RWPE2 (cell line): ENCODE data around the gene RLF.
A peak's percentile ranks its signal among the peaks of the same experiment; 100 is the strongest.

Experiments
- ATAC-seq: fragments of 200-7000 bp; cut with Tn5 transposase; 3 replicates; pipeline ENCODE4 v1.9.1; 2021; ENCODE audit warnings: low read depth
- DNase-seq: peaks from one replicate; pipeline ENCODE4 v3.0.0-alpha.2; 2020; ENCODE audit warnings: low spot score
- H3K27ac ChIP-seq: fragments of 450-650 bp; 2 replicates; pipeline ENCODE4 v1.5.1; 2017; ENCODE audit warnings: mild to moderate bottlenecking; ENCODE audit not compliant: poor library complexity, severe bottlenecking
- H3K27me3 ChIP-seq: fragments of 250-450 bp; sonication (Bioruptor Pico); 2 replicates; pipeline ENCODE4 v1.5.1; 2021; ENCODE audit warnings: mild to moderate bottlenecking, moderate library complexity; ENCODE audit not compliant: insufficient read depth, poor library complexity, severe bottlenecking
- H3K36me3 ChIP-seq: fragments of 250-450 bp; sonication (Bioruptor Pico); 2 replicates; pipeline ENCODE4 v1.5.1; 2020; ENCODE audit warnings: low read depth, mild to moderate bottlenecking, moderate library complexity
- H3K4me1 ChIP-seq: fragments of 250-450 bp; sonication (Bioruptor Pico); 2 replicates; pipeline ENCODE4 v1.5.1; 2021; ENCODE audit warnings: mild to moderate bottlenecking, moderate library complexity; ENCODE audit not compliant: insufficient read depth, poor library complexity, severe bottlenecking
- H3K4me3 ChIP-seq: fragments of 250-450 bp; sonication (Bioruptor Pico); 2 replicates; pipeline ENCODE4 v1.5.1; 2021; ENCODE audit warnings: mild to moderate bottlenecking, moderate library complexity; ENCODE audit not compliant: severe bottlenecking
- H3K9me3 ChIP-seq: fragments of 250-450 bp; sonication (Bioruptor Pico); 2 replicates; pipeline ENCODE4 v1.5.1; 2021; ENCODE audit warnings: mild to moderate bottlenecking, moderate library complexity; ENCODE audit not compliant: severe bottlenecking
- TF ChIP-seq, protein P1 (sequence below): fragments of 450-650 bp; IDR thresholded peaks from one replicate; pipeline ENCODE4 v1.5.1; 2017; ENCODE audit warnings: mild to moderate bottlenecking, moderate library complexity; ENCODE audit not compliant: poor library complexity, severe bottlenecking

RLF gene

GRCh38 chr1:40161125-40161887, at the start of gene RLF:
TSS of gene RLF (plus strand) at chr1:40161387. CDS start at chr1:40161400, 13 bp downstream.
- DNase-seq (peak; percentile 92), ATAC-seq (peak; percentile 87)
- Histone ChIP-seq H3K27ac (peak within 1 kb of the TSS; percentile 59), H3K4me3 (peak within 1 kb of the TSS; percentile 87), H3K27me3 (no peaks in the 10 kb centered on the region), H3K36me3 (peaks cover 7% of the 10 kb centered on the region; the same call in 1 of the 2 replicates), H3K9me3 (no peaks in the 10 kb centered on the region), H3K4me1 (peaks cover 19% of the 10 kb centered on the region)
- TF ChIP-seq, protein P1, sequence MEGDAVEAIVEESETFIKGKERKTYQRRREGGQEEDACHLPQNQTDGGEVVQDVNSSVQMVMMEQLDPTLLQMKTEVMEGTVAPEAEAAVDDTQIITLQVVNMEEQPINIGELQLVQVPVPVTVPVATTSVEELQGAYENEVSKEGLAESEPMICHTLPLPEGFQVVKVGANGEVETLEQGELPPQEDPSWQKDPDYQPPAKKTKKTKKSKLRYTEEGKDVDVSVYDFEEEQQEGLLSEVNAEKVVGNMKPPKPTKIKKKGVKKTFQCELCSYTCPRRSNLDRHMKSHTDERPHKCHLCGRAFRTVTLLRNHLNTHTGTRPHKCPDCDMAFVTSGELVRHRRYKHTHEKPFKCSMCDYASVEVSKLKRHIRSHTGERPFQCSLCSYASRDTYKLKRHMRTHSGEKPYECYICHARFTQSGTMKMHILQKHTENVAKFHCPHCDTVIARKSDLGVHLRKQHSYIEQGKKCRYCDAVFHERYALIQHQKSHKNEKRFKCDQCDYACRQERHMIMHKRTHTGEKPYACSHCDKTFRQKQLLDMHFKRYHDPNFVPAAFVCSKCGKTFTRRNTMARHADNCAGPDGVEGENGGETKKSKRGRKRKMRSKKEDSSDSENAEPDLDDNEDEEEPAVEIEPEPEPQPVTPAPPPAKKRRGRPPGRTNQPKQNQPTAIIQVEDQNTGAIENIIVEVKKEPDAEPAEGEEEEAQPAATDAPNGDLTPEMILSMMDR: no peak

DNA sequence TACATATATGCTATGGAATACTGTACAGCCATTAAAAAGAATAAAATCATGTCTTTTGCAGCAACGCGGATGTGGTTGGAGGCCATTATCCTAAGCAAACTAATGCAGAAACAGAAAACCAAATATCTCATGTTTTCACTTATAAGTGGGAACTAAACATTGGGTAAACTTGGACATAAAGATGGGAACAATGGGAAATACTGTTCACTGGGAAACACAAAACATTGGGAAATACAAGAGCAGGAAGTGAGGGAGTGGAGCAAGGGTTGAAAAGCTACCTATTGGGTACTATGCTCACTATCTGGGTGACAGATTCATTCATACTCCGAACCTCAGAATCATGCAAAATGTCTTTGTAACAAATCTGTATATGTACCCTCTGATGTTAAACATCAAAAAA, 46.8 kb upstream of the RLF start:
- no peaks in the 10 kb centered on the region for H3K4me1 ChIP-seq
- H3K27ac ChIP-seq: no peak overlapping the region
- H3K4me3 ChIP-seq: no peak overlapping the region
- no peaks in the 10 kb centered on the region for H3K27me3 ChIP-seq
- no peak for DNase-seq
- H3K36me3 ChIP-seq: no peaks in the 10 kb centered on the region
- TF ChIP-seq, protein P1: no peak
- peaks cover 6% of the 10 kb centered on the region for H3K9me3 ChIP-seq
- no peak for ATAC-seq

DNA sequence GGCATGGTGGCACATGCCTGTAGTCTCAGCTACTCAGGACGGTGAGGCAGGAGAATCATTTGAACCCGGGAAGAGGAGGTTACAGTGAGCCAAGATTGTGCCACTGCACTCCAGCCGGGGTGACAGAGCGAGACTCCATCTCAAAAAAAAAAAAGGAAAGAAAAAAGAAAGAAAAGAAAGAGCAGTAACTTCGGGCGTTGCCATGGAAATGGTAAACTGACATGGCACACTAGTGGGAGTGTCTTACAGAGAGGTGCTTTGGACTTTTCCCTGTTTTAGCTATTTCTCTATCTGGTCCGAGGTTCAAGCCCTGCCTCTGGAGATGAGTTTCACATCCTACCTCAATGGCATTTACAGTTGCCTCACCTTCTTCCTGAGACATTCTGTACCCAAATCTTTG, 41.1 kb upstream of the RLF start:
- no peaks in the 10 kb centered on the region for H3K36me3 ChIP-seq
- H3K27ac ChIP-seq: no peak overlapping the region
- DNase-seq (no peak), ATAC-seq (no peak)
- H3K27me3 ChIP-seq: no peaks in the 10 kb centered on the region
- H3K9me3 ChIP-seq: no peaks in the 10 kb centered on the region
- no peak overlapping the region for H3K4me3 ChIP-seq
- TF ChIP-seq, protein P1: no peak
- no peaks in the 10 kb centered on the region for H3K4me1 ChIP-seq

DNA sequence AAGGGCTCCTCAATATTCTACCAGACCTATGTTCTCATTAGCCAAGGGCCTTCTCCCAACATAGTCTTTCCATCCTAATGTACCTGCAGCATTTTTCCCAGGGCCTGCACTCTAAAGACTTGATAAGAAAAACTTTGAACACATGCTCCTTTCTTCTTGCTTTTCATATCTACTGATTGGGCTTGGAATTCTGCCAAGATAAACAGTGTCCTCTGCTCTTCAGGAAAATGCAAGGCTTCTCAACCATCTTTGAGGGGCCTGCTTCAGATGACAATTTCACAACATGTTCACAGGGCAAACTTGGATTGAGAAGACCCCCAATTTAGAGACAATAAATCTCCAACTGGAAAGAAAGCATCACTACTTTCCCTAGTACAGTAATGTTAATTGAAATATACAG, 38.3 kb upstream of the RLF start:
- Histone ChIP-seq H3K36me3 (no peaks in the 10 kb centered on the region), H3K9me3 (no peaks in the 10 kb centered on the region), H3K27ac (no peak overlapping the region), H3K4me1 (no peaks in the 10 kb centered on the region), H3K4me3 (no peak overlapping the region), H3K27me3 (no peaks in the 10 kb centered on the region)
- DNase-seq: no peak
- TF ChIP-seq, protein P1: no peak
- ATAC-seq: no peak

- ATAC-seq (peak; percentile 52; the same call in 1 of the 3 replicates), DNase-seq (no peak)
- Histone ChIP-seq H3K27me3 (no peaks in the 10 kb centered on the region), H3K27ac (no peak overlapping the region), H3K4me1 (no peaks in the 10 kb centered on the region), H3K9me3 (no peaks in the 10 kb centered on the region), H3K4me3 (no peak overlapping the region), H3K36me3 (no peaks in the 10 kb centered on the region)
- TF ChIP-seq, protein P1: no peak
Measured at GRCh38 chr1:40130892-40131291, 30.3 kb upstream of the RLF start.
